Measurements from ENCODE around the gene SPATA2.

Gene SPATA2

DNA sequence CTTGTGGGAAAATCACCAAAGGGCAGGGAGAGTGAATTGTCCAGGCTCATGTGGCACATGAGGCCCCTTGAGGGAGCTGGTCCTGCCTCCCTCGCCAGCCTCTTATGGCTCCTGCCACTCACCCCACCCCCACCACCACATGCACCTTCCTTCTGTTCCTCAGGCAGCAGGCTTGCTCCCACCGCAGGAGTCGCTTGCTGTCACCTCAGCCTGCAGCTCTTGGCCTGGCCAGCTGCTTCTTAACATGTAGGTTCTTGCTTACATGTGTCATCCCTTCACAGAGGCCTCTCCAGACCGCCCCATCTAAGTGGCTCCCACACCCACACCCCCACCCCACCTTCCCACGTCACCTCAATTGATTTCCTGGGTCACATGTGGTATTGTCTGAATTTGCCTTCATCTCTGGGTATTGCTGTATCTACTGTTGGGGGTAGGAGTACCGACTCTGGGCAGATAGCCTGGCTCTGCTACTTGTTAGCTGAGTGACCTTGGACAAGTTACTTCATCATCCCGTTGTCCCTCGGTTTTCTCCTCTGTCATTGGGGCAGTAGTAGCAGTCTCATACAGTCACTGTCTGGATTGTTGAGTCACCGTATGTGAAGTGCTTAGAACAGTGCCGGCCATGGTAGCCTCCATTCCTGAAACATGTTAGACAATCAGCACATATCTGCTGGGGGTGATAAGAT lies 61.0 kb downstream of the SPATA2 start:
- DNase-seq (ENCODE audit: low read depth), result no peak

DNA sequence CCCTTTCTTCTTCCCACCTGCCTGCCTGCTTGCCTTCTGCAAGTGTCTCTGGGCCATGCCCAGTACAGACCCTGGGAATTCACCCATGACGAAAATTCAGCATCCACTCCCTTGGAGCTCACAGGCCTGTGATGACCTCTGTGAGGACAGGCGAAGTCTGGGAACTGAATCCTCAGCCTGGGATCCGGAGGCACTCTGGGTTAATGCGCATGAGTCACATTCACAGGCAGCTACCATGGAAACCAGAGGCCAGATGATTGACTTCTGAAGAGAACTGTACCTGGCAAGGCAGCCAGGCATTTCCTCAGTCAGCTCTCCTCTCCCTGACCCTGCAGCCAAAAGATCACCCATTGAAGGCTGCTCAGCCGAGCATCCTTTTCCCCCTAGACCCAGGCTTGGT lies 61.7 kb downstream of the SPATA2 start:
- DNase-seq (ENCODE audit: low read depth), result no peak
